Ascending aorta (tissue), 2 donors: Measurements from ENCODE around the gene MCM3AP. TPM values are rescaled to one million over a fixed set of nuclear protein-coding genes. Genes with fewer than 3 reads are reported as not detected.

Source experiments
- DNase-seq, 2 donors: peaks; one replicate each; pipeline ENCODE4 v3.0.0-alpha.2; 2019; ENCODE audit warnings: low spot score in 2 of 2
- H3K27ac ChIP-seq, 2 donors: fragments of 200-600 bp; sonication (generic); one replicate each; pipeline ENCODE4 v1.5.1; 2016 to 2017; ENCODE audit warnings: mild to moderate bottlenecking in 1 of 2
- H3K27me3 ChIP-seq: fragments of 200-600 bp; sonication (generic); one replicate; pipeline ENCODE4 v1.5.1; 2017
- H3K36me3 ChIP-seq, 2 donors: fragments of 200-600 bp; sonication (generic); one replicate each; pipeline ENCODE4 v1.5.1; 2016
- H3K4me1 ChIP-seq, 2 donors: fragments of 200-600 bp; sonication (generic); one replicate each; pipeline ENCODE4 v1.5.1; 2016 to 2017; ENCODE audit warnings: mild to moderate bottlenecking in 1 of 2
- H3K4me3 ChIP-seq, 2 donors: fragments of 200-600 bp; sonication (generic); one replicate each; pipeline ENCODE4 v1.5.1; 2016 to 2017; ENCODE audit warnings: mild to moderate bottlenecking in 1 of 2
- H3K9me3 ChIP-seq, 2 donors: fragments of 200-600 bp; sonication (generic); one replicate each; pipeline ENCODE4 v1.5.1; 2016
- intact Hi-C: fragments of 100-400 bp; cut with DNase I; formaldehyde crosslinking; loops from one replicate; pipeline ENCODE4 v1.15.1; 2023
- total RNA-seq: library from RNA; depleted of rRNA; stranded (reverse); fragments of >200 nt; gene quantifications from one replicate; pipeline ENCODE4 v1.1.0, GENCODE V29; 2016
- TF ChIP-seq, protein P1 (sequence below), 3 experiments: fragments of 200-600 bp in 2 of 3; fragments of 450-650 bp in 1 of 3; sonication (generic) in 2 of 3; IDR thresholded peaks; one replicate each; pipeline ENCODE4 v1.5.1; 2016 to 2019; ENCODE audit warnings: antibody characterized with exemption in 3 of 3, mild to moderate bottlenecking in 1 of 3, moderate library complexity in 1 of 3

The MCM3AP gene
- total RNA-seq, 1 donor from 2014 or later = 121 TPM

DNA sequence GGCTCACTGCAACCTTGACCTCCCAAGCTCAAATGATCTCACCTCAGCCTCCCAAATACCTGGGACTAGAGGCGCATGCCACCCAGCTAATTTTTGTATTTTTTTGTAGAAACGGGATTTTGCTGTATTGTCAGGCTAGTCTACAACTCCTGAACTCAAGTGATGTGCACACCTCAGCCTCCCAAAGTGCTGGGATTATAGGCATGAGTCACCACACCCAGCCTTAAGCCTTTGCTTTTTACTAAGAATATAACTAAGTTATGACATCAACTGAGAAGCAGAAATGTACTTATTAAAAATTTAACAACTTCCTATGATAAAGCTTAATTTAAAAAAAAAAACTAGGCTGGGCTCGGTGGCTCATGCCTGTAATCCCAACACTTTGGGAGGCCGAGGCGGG lies 47.9 kb downstream of the MCM3AP start:
- TF ChIP-seq, protein P1, sequence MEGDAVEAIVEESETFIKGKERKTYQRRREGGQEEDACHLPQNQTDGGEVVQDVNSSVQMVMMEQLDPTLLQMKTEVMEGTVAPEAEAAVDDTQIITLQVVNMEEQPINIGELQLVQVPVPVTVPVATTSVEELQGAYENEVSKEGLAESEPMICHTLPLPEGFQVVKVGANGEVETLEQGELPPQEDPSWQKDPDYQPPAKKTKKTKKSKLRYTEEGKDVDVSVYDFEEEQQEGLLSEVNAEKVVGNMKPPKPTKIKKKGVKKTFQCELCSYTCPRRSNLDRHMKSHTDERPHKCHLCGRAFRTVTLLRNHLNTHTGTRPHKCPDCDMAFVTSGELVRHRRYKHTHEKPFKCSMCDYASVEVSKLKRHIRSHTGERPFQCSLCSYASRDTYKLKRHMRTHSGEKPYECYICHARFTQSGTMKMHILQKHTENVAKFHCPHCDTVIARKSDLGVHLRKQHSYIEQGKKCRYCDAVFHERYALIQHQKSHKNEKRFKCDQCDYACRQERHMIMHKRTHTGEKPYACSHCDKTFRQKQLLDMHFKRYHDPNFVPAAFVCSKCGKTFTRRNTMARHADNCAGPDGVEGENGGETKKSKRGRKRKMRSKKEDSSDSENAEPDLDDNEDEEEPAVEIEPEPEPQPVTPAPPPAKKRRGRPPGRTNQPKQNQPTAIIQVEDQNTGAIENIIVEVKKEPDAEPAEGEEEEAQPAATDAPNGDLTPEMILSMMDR (IDR thresholded peaks at IDR 0.05) = no peak
- H3K27ac ChIP-seq = no peak overlapping the region
- no peaks in the 10 kb centered on the region for H3K4me1 ChIP-seq
- no peak for DNase-seq
- no peaks in the 10 kb centered on the region for H3K9me3 ChIP-seq
- intact Hi-C loops = no loop called here
- H3K27me3 ChIP-seq = no peaks in the 10 kb centered on the region
- H3K36me3 ChIP-seq = peaks cover 60 to 84% of the 10 kb centered on the region in 2 donors
- no peak overlapping the region for H3K4me3 ChIP-seq

GRCh38 chr21:46234436-46234950 lies 50.9 kb downstream of the MCM3AP start:
- H3K4me1 ChIP-seq = peaks cover 0 to under 1% of the 10 kb centered on the region in 2 donors
- TF ChIP-seq, protein P1 (IDR thresholded peaks at IDR 0.05) = no peak
- no peak overlapping the region for H3K4me3 ChIP-seq
- DNase-seq = no peak
- H3K9me3 ChIP-seq = no peaks in the 10 kb centered on the region
- peaks cover 45 to 54% of the 10 kb centered on the region in 2 donors for H3K36me3 ChIP-seq
- intact Hi-C loops = no loop called here
- H3K27me3 ChIP-seq = no peaks in the 10 kb centered on the region
- no peak overlapping the region for H3K27ac ChIP-seq

GRCh38 chr21:46229923-46230260 lies 55.5 kb downstream of the MCM3AP start:
- peak overlapping the region in 1 of 2 donors; percentile 79 for H3K4me3 ChIP-seq
- DNase-seq = no peak
- no peaks in the 10 kb centered on the region for H3K9me3 ChIP-seq
- TF ChIP-seq, protein P1 (IDR thresholded peaks at IDR 0.05) = no peak
- H3K27ac ChIP-seq = peak overlapping the region; percentile 75 to 81
- peaks cover 15 to 18% of the 10 kb centered on the region in 2 donors for H3K36me3 ChIP-seq
- H3K4me1 ChIP-seq = peaks cover 15 to 16% of the 10 kb centered on the region in 2 donors
- H3K27me3 ChIP-seq = no peaks in the 10 kb centered on the region
- intact Hi-C loops = loop anchor here (1.0 to 5.0 kb wide), 6 partner anchors 56 to 587 kb away; partner anchors contain the start of genes C21orf58, DIP2A, PCBP3 and YBEY

DNA sequence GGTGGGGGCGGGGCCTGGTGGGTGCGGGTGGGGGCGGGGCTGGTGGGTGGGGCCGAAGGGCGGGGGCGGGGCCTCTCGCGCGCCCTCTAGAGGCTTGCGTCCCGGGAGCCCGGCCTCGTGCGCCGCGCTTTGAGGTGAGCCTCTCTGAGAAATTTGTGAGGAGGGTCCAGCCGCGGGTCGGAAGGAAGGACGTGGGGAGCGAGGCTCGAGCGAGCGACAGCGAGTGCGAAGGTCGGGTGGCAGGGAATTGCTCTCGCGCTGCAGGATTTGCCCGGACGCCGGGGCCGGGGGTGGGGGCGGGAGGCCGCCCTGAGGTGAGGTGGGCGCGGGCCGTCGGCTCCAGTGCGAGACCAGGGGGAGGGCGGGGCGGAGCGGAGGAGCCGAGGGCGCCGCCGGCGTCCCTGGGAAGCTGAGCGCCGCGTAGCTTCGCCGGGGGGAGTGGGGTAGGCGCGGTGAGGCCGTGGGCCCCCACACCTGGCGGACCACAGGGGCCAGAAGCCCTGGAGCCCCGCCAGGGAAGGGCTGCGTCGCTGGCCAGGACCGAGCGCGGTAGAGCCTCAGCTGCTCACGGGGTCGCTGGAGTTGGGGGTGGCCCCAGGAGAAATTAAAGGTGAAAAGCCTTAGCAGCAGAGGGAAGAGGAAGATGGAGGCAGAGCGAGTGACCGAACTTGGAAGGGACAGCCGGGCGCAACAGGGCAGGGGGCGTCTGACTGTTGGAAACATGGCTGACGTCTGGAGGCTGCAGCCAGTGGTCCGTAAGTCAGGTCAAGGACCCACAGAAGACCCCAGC lies 56.1 kb downstream of the MCM3AP start:
- DNase-seq = no peak
- H3K27ac ChIP-seq = peak overlapping the region; percentile 75 to 81
- H3K36me3 ChIP-seq = peaks cover 12 to 13% of the 10 kb centered on the region in 2 donors
- H3K9me3 ChIP-seq = no peaks in the 10 kb centered on the region
- H3K4me1 ChIP-seq = peaks cover 15 to 16% of the 10 kb centered on the region in 2 donors
- H3K4me3 ChIP-seq = peak overlapping the region; percentile 53 to 79
- H3K27me3 ChIP-seq = no peaks in the 10 kb centered on the region
- intact Hi-C loops = loop anchor here (1.0 to 5.0 kb wide), 6 partner anchors 57 to 587 kb away; partner anchors contain the start of genes C21orf58, DIP2A, PCBP3 and YBEY
- TF ChIP-seq, protein P1 (IDR thresholded peaks at IDR 0.05) = peak; percentile 36 to 80 (median 74)

- H3K27me3 ChIP-seq = no peaks in the 10 kb centered on the region
- H3K36me3 ChIP-seq = peaks cover 5 to 7% of the 10 kb centered on the region in 2 donors
- peak within 1 kb of the TSS; percentile 65 to 79 for H3K4me3 ChIP-seq
- peak; percentile 93 to 98 for DNase-seq
- intact Hi-C loops = loop anchor here (1.0 to 5.0 kb wide), 6 partner anchors 58 to 586 kb away; partner anchors contain the start of genes C21orf58, DIP2A, PCBP3 and YBEY
- H3K4me1 ChIP-seq = peaks cover 15 to 16% of the 10 kb centered on the region in 2 donors
- TF ChIP-seq, protein P1 (IDR thresholded peaks at IDR 0.05) = no peak
- H3K27ac ChIP-seq = peak within 1 kb of the TSS; percentile 81 to 88
- H3K9me3 ChIP-seq = no peaks in the 10 kb centered on the region
These were observed 56.9 kb downstream of the MCM3AP start, which contains the start of gene LSS for GRCh38 chr21:46228345-46229051. TSS of gene LSS (minus strand) at chr21:46228774. CDS start at chr21:46228745, 29 bp downstream.
